ENCODE results near the gene RAPH1.
"Not testable (repeated sequence)": the region's sequence is repeated elsewhere in the genome, so short reads cannot be mapped to it uniquely, and the experiment has no call there.

Gene RAPH1

DNA sequence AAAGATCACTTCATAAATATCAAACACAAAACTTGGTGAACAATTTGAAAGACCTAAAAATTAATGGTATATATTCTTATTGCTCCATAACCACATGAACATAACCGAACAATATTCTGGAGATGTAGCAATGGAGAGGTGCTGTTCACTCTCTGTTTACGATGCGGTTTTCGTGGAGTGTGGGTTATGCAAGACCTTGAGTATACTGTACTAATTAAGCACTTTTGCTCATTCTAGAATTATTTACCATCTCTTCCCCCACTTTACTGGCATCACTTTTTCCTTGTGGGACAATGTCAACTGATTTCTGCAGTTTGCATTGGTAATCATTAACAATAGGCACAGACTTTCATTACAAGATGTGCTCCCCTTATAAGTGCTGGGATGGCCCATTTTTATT is 97.6 kb downstream of the RAPH1 start:
- DNase-seq (ENCODE audit: insufficient read length, low spot score) (no peak), FAIRE-seq (no peak)

DNA sequence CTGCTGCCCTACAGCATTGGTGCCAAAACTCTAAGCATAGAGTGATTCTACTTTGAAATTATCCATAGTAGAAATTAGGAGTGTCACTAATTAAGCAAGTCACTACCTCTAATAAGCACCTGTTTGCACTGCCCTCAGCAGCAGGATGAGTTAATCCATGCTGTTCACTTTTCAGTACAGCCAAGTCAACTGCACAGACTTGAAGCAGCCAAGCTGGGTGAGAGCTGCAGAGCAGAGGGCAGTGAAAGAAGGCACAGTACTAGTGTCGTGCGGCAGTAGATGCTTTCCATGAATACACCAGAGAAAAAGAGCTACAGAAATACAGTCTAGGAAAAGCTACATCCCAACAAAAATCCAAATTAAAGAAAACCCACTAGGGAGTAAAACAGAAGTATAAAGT is 98.6 kb downstream of the RAPH1 start:
- FAIRE-seq (no peak), DNase-seq (ENCODE audit: insufficient read length, low spot score) (no peak)

DNA sequence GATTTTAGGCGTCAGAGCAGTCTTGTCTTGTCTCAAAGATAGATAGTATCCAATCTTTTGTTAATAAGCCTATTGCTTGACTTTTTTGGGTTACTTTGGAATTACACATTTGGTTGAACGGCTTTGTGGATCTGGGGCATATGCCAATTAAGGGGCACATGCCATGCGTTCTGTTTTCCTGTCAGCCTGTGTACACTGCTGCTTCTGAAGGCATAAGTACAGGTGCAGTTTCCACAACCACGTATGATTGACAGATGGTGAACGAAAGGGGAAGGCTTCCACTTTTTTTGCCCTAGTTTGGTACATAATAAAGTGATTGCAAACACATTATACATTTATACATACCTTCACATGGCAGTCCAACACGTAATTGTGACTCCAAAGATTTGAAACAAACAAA is 102.3 kb downstream of the RAPH1 start:
- DNase-seq (ENCODE audit: insufficient read length, low spot score): no peak
- no peak for FAIRE-seq

DNA sequence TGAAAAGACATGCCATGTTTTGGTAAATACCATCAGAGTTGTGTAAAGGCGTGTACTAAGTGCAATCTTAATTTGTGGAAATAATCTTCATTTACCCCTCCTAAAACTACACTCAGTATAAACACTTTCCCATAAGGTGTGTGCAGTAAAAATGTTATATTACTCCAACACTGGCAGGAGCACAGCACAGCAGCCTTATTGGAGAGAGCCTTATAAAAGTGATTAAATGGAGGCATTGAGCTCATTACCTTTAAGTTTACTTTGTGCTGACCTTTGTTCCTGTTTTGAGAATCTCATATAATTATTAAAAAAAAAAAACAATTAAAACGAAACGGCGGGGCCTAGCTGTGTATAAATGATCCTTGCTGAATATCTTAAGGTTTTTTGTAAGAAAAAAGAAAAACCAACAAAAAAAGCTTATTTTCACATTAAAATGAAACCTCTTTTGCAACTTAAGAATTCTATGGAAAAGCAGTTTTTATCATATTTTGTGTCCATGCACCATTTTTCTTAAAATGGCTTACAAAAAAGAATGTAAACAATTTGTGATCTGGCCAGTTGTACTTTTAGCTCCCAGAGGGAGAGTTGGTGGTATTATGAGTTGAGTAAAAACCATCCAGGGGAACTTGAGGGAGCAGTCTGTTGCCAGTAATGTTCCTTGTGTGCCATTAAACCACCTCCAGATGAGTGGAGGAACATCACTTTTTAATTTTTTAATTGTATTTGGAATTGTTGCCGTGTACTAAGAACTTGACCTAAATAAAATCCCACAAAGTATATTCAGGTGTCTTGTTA is 103.5 kb downstream of the RAPH1 start:
- DNase-seq (ENCODE audit: insufficient read length, low spot score): no peak
- no peak for FAIRE-seq

DNA sequence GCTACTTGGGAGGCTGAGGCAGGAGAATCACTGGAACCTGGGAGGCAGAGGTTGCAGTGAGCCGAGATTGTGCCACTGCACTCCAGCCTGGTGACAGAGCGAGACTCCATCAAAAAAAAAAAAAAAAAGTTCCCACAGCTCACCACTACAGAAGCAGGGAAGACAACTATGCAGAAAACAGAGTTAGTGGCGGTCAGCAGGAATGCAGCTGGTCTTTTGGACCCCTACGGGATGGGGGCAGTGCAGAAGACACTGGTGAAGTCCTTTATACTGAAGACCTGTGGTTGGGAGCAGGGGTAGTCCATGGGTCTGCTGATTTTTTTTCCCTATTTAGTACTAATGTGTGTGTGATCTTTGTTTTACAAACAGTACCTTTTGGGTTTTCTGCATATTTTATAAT is 105.5 kb downstream of the RAPH1 start:
- not testable (repeated sequence) for FAIRE-seq; DNase-seq (ENCODE audit: insufficient read length, low spot score)

DNA sequence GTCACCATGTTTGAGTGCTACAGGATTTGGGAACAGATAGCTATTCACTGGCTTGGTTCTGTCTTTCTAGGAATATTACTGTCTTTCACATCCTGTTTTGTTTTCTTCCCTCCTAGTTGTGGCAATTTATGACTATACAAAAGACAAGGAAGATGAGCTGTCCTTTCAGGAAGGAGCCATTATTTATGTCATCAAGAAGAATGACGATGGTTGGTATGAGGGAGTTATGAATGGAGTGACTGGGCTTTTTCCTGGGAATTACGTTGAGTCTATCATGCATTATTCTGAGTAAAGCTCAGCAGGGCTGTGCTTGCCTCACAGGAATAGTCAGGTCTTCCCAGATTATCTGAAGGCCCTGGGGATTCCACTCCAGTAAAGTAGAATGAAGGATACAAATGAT is 108.0 kb downstream of the RAPH1 start:
- DNase-seq (ENCODE audit: insufficient read length, low spot score): no peak
- no peak for FAIRE-seq

DNA sequence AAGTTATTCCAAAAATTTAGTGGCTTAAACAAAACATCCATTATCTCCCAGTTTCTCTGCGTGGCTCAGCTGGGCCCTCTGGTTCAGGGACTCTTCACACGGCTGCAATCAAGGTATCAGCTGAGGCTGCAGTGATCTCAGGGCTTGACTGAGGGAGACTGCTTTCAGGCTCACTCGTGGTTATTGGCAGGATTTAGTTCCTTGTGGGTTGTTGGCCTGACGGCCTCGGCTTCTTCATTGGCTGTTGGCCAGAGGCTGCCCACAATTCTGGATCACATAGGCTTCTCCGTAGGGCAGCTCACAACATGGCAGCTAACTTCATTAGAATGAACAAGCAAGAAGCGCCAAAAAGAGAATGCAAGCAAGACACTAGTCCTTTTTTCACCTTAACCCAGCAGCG is 116.8 kb downstream of the RAPH1 start:
- DNase-seq (ENCODE audit: insufficient read length, low spot score) (no peak), FAIRE-seq (no peak)

DNA sequence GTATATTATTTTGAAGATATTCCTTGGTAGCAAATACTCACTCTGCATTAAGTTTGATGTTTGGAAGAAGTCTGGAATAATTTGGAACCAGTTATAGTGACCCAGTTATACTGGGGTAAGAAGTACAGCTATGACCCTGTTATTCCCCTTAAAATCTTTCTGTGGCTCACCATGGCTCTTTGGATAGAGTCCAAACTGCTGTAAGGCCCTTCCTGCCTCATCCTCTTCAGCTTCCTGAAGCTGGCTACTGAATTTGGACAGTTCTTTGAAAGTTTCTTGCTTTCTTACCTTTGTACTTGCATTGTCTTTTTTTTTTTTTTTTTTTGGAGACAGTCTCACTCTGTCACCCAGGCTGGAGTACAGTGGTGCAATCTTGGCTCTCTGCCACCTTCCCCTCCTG is 121.3 kb downstream of the RAPH1 start:
- DNase-seq (ENCODE audit: insufficient read length, low spot score) (no peak), FAIRE-seq (no peak)

DNA sequence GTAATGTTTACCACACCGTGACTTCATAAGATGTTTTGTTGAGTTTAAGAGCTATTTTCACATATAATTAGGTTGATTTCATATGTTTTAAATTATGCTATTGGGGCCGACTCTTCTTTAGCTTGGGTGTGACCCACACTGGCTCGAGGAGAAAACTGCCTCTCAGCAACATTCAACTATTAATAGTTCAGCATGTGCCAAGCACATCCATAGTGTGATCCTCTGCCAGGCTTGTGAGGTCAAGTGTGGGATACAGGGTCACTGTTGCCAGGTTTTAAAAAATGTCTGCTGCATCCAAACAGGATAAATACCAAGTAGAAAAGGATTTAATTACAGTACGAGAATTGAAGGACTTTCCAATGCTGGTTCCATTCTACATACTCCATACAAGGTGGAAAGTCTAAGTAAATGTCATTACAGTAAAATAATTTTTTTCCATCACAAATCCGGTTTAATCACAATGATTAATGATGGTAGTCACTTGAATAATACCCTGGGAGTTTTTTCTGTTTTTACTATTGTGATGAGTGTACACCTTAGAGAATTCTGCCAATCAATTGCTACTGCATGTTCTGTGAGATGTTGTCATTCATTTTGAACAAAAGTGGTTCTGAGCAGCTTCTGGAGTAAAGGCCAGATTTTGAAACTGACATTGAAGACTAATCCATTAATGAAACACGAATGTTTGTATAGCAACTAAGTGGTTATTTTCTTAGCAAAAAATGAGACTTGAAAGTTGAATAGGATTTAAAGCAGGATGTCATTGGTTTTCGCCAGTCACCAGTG is 122.4 kb downstream of the RAPH1 start:
- DNase-seq (ENCODE audit: insufficient read length, low spot score) (no peak), FAIRE-seq (peak; percentile 74)

DNA sequence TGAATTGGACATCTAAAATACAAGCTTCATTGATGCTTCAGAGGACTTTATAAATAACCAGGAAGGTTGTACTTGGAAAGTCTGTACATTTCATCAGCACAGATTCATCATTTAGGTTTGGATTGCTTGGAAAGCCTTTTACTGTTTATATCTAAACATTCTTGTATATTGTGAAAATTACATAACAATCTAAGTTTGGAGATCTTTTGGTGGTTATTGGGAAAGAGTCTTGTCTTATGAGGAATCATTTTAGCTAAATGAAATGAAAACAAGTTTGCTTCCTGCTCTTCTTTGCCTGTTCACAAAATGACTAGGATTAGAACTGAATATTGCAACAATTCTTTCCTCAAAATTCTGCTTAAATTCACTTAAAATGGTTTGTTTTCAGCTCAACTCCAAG is 127.6 kb downstream of the RAPH1 start:
- DNase-seq (ENCODE audit: insufficient read length, low spot score) (no peak), FAIRE-seq (no peak)

DNA sequence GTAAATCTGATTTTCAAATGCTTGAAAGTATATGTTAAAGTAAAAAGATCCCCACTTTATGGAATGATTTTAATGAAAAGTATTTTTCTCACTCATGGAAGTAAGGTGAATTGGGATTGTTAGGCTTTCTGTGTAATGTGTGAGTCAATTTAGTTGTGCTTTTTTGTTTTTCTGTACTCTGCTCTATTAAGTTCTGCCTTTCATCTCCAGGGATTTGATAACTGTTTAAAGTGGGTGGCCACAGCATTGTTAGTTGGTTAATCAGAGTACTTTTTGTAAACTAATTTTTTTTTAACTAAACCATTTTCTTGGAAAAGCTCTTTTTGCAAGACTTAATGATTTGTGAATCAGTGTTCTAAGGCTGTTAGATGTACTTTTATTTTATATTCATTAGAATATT is 130.1 kb downstream of the RAPH1 start:
- no peak for FAIRE-seq
- no peak for DNase-seq (ENCODE audit: insufficient read length, low spot score)

DNA sequence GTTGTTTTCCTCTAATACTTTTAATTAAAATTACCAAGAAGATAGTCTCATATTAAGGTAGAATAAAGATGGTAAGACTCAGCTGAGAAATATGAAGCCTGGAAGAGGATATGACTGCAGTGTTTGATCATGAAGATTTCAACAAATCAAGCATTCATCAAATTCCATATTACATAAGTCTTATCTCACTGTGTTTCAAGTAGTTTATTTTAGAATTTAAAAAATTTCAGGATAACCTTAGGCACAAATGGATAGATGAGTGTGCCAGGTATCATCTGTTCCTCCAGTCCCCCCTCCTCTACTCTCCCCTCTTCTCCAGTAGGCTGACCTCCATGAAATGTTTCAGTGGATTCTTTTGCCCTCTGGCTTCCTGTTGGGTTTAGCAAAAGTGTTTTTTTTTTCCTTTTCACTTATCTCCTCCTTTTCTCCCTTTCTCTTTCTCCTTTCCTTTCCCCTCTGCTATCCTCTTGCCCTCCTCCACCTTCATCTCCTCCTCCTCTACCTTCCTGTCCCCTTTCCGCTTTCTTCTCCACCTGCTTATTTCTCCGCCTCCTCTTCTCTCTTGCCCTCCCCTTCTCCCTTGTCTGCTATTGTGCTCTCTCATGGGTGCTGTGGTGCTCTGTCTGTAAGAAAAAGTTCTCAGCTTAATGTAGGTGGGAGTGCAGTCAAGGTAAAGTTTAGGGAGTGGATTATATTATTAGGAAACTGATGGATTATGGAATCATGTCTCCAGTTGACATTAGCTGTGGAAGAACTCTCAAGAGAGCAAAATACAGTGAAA is 134.1 kb downstream of the RAPH1 start:
- DNase-seq (ENCODE audit: insufficient read length, low spot score): no peak
- FAIRE-seq: peak; percentile 8

DNA sequence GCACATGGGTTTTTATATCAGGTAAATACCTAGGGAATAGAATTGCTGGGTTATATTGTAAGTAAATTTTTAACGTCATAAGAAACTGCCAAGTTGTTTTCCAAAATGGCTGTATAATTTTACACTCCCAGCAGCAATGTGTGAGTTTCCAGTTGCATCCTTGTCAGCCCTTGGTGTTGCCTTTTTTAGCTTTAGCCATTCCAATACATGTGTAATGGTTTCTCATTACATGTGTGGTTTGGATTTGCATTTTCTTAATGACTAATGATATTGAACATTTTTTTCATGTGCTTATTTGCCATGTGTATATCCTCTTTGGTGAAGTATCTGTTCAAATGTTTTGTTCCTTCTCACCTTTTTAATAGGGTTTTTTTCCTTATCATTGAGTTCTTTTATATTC is 136.1 kb downstream of the RAPH1 start:
- DNase-seq (ENCODE audit: insufficient read length, low spot score) (no peak), FAIRE-seq (peak; percentile 47)

DNA sequence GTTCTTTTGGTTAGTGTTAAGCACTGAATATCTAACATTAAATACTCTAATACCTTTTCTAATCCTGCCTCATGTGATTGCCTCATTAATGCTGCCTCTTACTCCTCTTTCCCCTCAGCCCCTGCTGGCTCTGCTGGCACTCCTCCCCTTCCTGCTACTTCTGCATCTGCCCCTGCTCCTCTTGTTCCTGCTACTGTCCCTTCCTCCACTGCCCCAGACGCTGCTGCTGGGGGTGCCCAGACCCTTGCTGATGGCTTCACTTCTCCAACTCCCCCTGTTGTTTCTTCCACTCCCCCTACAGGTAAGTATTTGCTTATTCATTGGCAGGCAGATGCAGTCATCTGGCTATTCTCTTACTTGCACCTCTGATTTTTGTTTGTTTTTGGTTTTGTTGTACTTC is 138.4 kb downstream of the RAPH1 start:
- no peak for FAIRE-seq

DNA sequence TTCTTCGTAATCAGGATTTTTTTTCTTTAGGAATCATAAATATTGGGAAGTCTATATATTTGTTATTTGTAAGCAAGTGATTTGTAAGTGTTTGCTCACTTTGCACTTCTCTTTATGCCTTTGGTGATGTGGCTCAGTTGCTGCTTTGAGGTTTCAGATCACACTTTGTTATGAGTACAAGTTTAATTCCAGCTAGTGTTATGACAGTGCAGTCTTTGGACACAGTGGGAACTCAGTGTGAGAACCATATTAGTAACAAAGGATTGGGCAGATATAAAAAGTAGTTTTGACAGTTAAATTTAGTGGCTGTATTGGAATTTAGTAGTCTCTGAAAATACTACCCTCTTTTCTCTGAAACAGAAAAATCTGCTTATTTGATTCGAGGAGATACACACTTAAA is 139.2 kb downstream of the RAPH1 start:
- no peak for FAIRE-seq
- no peak for DNase-seq (ENCODE audit: insufficient read length, low spot score)

More for the DNA sequence above, 138.4 kb downstream of the RAPH1 start:
- DNase-seq (ENCODE audit: insufficient read length, low spot score): no peak

DNA sequence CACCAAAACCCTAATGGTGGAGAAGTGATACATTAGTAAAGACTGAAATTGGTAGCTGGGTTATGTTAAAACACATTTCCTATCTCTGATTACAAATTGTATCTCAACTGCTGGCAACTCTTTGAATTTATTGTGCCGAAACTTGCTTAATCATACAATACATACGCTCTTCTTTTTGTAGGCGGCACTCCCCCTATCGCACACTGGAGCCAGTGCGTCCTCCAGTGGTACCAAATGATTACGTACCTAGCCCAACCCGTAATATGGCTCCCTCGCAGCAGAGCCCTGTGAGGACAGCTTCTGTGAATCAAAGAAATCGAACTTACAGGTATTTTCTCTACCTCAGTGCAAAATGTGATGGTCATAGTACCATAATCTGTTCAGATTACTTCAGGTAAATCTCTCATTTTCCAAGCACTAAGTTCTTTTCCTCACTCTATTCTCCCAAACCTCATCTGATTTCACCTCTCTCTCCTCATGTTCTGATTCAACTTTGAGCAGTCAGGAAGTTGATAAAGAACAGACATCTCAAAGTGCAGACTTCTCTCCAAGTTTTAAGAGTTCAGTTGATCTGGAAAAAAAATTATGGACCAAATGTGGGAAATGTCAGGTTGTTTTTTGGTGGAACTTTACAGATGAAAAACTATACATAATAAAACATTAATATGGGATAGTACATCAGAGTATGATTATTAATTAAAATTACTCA is 140.4 kb downstream of the RAPH1 start:
- FAIRE-seq (no peak), DNase-seq (ENCODE audit: insufficient read length, low spot score) (no peak)

DNA sequence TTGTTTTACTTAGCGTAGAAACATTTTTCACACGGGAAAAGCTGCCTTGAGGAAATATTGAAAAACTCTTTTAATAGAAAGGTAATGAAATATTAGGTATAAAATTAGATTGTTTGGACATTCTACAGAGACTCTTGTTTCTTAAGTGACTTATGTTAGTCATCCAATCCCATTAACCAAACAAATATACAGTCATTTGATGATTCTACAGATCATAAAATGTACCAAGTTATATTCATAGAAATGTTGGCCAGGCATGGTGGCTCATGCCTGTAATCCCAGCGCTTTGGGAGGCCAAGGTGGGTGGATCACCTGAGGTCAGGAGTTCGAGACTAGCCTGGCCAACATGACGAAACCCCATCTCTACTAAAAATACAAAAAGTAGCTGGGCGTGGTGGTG is 146.9 kb downstream of the RAPH1 start:
- DNase-seq (ENCODE audit: insufficient read length, low spot score); FAIRE-seq: not testable (repeated sequence)

DNA sequence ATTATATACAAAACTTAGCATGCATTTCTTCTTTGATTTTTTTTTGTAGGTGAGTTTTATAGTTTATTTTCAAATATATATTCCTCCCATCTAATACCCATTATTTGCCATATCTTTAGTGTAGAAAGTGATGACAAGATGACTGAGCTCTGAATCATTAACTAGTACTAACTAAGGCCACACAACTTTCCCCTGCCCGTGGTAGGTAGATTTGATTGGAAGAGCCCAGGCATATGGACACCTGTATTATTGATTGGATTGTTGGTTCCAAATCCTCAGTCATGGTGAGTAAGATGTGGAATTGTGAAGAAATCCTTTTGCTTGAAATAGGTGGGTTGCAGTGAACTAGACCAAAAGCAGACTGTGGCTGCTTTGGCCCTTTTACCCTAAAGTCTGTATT is 152.1 kb downstream of the RAPH1 start:
- DNase-seq (ENCODE audit: insufficient read length, low spot score) (no peak), FAIRE-seq (no peak)

DNA sequence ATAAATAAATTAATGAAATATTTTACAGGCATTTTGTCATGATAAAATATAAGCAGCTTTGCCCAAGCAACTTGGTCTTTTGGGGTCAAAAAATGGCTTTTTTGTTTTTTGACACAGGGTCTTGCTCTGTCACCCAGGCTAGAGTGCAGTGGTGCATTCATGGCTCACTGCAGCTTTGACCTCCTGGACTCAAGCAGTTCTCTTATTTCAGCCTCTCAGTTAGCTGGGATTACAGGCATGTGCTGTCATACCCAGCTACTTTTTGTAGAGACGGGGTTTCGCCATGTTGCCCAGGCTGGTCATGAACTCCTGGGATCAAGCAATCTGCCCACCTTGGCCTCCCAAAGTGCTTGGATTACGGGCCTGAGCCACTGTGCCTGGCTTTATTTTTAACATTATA is 155.9 kb downstream of the RAPH1 start:
- no peak for FAIRE-seq
- no peak for DNase-seq (ENCODE audit: insufficient read length, low spot score)

DNA sequence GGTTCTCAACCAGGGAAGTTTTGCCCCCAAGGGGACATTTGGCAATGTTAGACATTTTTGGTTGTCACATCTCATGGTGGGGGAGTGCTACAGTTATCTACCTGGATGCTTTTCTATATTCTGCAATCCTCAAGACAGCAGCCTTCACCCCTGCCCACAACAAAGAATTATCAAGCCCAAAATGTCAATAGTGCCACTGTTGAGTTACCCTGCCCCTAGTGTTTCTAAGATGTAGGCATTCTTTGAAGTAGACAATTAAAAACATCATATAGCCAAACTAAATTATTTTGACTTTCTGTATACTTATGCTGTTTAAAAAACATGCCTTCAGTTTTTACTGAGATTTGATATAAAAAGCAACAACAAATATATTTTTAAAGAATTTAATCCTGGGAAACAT is 158.9 kb downstream of the RAPH1 start:
- DNase-seq (ENCODE audit: insufficient read length, low spot score) (no peak), FAIRE-seq (no peak)

DNA sequence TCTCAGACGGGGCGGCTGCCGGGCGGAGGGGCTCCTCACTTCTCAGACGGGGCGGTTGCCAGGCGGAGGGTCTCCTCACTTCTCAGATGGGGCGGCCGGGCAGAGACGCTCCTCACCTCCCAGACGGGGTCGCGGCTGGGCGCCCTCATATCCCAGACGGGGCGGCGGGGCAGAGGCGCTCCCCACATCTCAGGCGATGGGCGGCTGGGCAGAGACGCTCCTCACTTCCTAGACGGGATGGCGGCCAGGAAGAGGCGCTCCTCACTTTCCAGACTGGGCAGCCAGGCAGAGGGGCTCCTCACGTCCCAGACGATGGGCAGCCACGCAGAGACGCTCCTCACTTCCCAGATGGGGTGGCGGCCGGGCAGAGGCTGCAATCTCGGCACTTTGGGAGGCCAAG is 162.4 kb downstream of the RAPH1 start:
- FAIRE-seq; DNase-seq (ENCODE audit: insufficient read length, low spot score): not testable (repeated sequence)
